Measurements from ENCODE around the gene FPGS.

DNA sequence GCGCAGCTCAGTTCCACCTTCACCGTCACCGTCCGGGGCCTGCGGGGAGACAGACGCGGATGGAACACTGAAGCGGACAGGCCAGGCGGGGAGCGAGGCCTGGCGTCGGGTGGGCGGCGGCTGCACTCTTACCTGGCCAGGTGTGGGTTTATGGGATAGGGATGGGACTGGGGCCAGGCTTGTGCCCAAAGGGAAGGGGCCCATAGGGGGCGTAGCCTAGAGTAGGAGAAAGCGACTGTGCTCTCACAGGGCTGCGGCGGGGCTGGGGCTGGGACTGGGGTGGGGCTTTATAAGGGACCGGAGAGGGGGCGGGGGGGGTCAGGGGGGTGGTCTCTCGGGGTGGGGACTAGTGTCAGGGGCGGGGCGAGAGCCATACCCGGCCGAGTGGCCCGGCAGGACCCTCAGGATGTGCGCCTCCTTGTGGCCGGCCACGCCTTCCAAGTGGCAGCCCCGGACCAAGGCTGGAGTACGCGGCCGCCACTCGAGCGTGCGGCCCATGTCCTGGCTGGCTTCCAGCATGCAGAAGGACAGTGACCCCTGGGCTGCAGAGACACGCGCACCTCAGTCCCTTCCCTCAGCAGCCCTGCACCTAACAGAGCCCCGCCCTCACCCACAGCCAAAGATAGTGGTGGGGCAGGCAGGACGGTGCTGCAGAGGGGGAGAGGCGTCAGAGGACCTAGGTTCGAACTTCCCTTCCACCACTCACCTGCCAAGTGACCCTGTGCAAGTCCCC is 22.8 kb downstream of the FPGS start:
- TF ChIP-seq EZH2 (IDR thresholded peaks at IDR 0.05; ENCODE audit: borderline replicate concordance, low read depth, low read length, severe bottlenecking), result no peak
- TF ChIP-seq, protein P1, sequence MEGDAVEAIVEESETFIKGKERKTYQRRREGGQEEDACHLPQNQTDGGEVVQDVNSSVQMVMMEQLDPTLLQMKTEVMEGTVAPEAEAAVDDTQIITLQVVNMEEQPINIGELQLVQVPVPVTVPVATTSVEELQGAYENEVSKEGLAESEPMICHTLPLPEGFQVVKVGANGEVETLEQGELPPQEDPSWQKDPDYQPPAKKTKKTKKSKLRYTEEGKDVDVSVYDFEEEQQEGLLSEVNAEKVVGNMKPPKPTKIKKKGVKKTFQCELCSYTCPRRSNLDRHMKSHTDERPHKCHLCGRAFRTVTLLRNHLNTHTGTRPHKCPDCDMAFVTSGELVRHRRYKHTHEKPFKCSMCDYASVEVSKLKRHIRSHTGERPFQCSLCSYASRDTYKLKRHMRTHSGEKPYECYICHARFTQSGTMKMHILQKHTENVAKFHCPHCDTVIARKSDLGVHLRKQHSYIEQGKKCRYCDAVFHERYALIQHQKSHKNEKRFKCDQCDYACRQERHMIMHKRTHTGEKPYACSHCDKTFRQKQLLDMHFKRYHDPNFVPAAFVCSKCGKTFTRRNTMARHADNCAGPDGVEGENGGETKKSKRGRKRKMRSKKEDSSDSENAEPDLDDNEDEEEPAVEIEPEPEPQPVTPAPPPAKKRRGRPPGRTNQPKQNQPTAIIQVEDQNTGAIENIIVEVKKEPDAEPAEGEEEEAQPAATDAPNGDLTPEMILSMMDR (IDR thresholded peaks at IDR 0.05; ENCODE audit: borderline replicate concordance, extremely low read depth, low read length, poor library complexity, severe bottlenecking), result peak; percentile 29

Measured in DND-41 (cell line).